Smooth muscle cell of trachea (primary cell): ENCODE data around the gene CAND1. TPM values are rescaled to one million over a fixed set of nuclear protein-coding genes. Genes with fewer than 3 reads are reported as not detected.

ENCODE experiments used
- total RNA-seq: library from RNA; depleted of rRNA; stranded (reverse); fragments of >200 nt; gene quantifications from 2 replicates; pipeline ENCODE4 v1.2.1, GENCODE V29; 2014

CAND1 gene
- 121 and 142 TPM in 2 replicates for total RNA-seq

DNA sequence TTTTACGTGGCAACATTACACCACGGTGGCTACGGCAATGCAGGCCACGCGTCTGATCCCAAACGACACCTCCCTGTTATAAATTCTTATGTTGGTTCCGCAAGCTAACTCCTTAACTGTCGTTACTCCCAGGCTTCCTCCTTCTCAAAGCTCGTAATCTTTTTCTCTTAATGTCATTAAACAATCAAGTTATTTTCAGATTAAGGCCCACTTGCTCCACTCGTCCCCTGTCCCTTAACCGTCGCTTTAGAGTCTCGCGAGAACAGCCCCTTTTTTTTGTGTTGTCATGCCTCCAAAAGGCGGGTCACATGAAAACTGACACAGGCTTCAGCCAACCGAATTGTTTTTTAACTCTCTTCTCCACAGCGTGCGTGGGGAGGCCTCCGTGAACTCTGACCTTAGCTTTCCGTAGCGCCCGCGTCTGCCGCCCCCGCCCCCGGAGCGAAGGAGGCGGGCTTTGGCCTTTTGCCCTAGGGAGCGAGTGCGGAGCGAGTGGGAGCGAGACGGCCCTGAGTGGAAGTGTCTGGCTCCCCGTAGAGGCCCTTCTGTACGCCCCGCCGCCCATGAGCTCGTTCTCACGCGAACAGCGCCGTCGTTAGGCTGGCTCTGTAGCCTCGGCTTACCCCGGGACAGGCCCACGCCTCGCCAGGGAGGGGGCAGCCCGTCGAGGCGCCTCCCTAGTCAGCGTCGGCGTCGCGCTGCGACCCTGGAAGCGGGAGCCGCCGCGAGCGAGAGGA is at the start of gene CAND1:
Gene CAND1, plus strand, starts transcription at position 463 of the 737 bp plus-strand sequence. CDS start 360 bp downstream, outside the sequence.

